Lower lobe of right lung (tissue), 2 donors: ENCODE data around the gene TCF3. TPM values are rescaled to one million over a fixed set of nuclear protein-coding genes. Genes with fewer than 3 reads are reported as not detected.
A peak's percentile ranks its signal among the peaks of the same experiment; 100 is the strongest.
"Not testable (repeated sequence)": the region's sequence is repeated elsewhere in the genome, so short reads cannot be mapped to it uniquely, and the experiment has no call there.

Source experiments
- ATAC-seq, 2 donors: fragments of 200-7000 bp; cut with Tn5 transposase; one replicate each; pipeline ENCODE4 v1.9.1; 2020 to 2022; ENCODE audit warnings: mild to moderate bottlenecking in 2 of 2, moderate library complexity in 2 of 2
- DNase-seq: peaks from one replicate; pipeline ENCODE4 v3.0.0-alpha.2; 2020
- H3K27ac ChIP-seq: fragments of 200-600 bp; one replicate; pipeline ENCODE4 v1.8.0; 2022
- H3K27me3 ChIP-seq: fragments of 200-600 bp; one replicate; pipeline ENCODE4 v1.8.0; 2022; ENCODE audit warnings: low read depth
- H3K36me3 ChIP-seq: fragments of 200-600 bp; one replicate; pipeline ENCODE4 v1.8.0; 2022; ENCODE audit warnings: mild to moderate bottlenecking
- H3K4me1 ChIP-seq: fragments of 200-600 bp; one replicate; pipeline ENCODE4 v1.8.0; 2022
- H3K4me3 ChIP-seq: fragments of 200-600 bp; one replicate; pipeline ENCODE4 v1.8.0; 2022; ENCODE audit warnings: mild to moderate bottlenecking
- H3K9me3 ChIP-seq: fragments of 200-600 bp; one replicate; pipeline ENCODE4 v1.8.0; 2022
- CTCF ChIP-seq: fragments of 200-600 bp; IDR thresholded peaks from one replicate; pipeline ENCODE4 v1.8.0; 2022; ENCODE audit warnings: antibody characterized with exemption, mild to moderate bottlenecking
- intact Hi-C: fragments of 100-400 bp; cut with DNase I; formaldehyde crosslinking; loops from one replicate; pipeline ENCODE4 v1.11.0; 2022
- total RNA-seq: library from RNA; stranded (reverse); fragmentation: NEBNext Ultra II Directional; extraction: Animal tissue kit (Norgen Biotek cat#: 25700); gene quantifications from one replicate; pipeline ENCODE4 v1.2.1, GENCODE V29; 2021
- donor health status: DM: no; HTN: yes; CAD: no; lungs with severe emphysema.

TCF3 gene
- total RNA-seq, 1 donor from 2014 or later: 44.5 TPM

GRCh38 chr19:1691589-1692290 is 39.3 kb upstream of the TCF3 start:
- ATAC-seq (peak in 1 of 2 donors; percentile 29), DNase-seq (no peak)
- intact Hi-C loops: no loop called here
- Histone ChIP-seq H3K4me3 (no peak overlapping the region), H3K36me3 (no peaks in the 10 kb centered on the region), H3K27ac (no peak overlapping the region), H3K27me3 (peaks cover 52% of the 10 kb centered on the region), H3K9me3 (no peaks in the 10 kb centered on the region), H3K4me1 (no peaks in the 10 kb centered on the region)
- no peak for TF ChIP-seq CTCF

GRCh38 chr19:1690699-1691307 is 38.4 kb upstream of the TCF3 start:
- peak; percentile 71 for DNase-seq

GRCh38 chr19:1685785-1686184 is 33.4 kb upstream of the TCF3 start:
- peaks cover 67% of the 10 kb centered on the region for H3K27me3 ChIP-seq
- not testable (repeated sequence) for DNase-seq

More at GRCh38 chr19:1690699-1691307, 38.4 kb upstream of the TCF3 start:
- Histone ChIP-seq H3K9me3 (no peaks in the 10 kb centered on the region), H3K27ac (no peak overlapping the region), H3K36me3 (no peaks in the 10 kb centered on the region), H3K4me1 (no peaks in the 10 kb centered on the region), H3K27me3 (peaks cover 56% of the 10 kb centered on the region), H3K4me3 (no peak overlapping the region)
- TF ChIP-seq CTCF: no peak
- ATAC-seq: peak; percentile 33 to 64
- intact Hi-C loops: no loop called here

GRCh38 chr19:1685046-1685445 is 32.6 kb upstream of the TCF3 start:
- DNase-seq: no peak
- TF ChIP-seq CTCF: no peak
- H3K27me3 ChIP-seq: peaks cover 64% of the 10 kb centered on the region
- intact Hi-C loops: no loop called here
- H3K4me3 ChIP-seq: no peak overlapping the region
- H3K4me1 ChIP-seq: no peaks in the 10 kb centered on the region
- no peaks in the 10 kb centered on the region for H3K9me3 ChIP-seq
- no peaks in the 10 kb centered on the region for H3K36me3 ChIP-seq
- no peak overlapping the region for H3K27ac ChIP-seq
- ATAC-seq: no peak

More at GRCh38 chr19:1685785-1686184, 33.4 kb upstream of the TCF3 start:
- ATAC-seq, intact Hi-C loops, H3K4me1 ChIP-seq, H3K4me3 ChIP-seq, H3K27ac ChIP-seq, H3K36me3 ChIP-seq, H3K9me3 ChIP-seq: not testable (repeated sequence)

GRCh38 chr19:1684573-1684912 is 32.1 kb upstream of the TCF3 start:
- Histone ChIP-seq H3K36me3 (no peaks in the 10 kb centered on the region), H3K27ac (no peak overlapping the region), H3K4me3 (no peak overlapping the region), H3K9me3 (no peaks in the 10 kb centered on the region), H3K4me1 (no peaks in the 10 kb centered on the region), H3K27me3 (peaks cover 65% of the 10 kb centered on the region)
- TF ChIP-seq CTCF: no peak
- intact Hi-C loops: no loop called here
- DNase-seq (no peak), ATAC-seq (peak in 1 of 2 donors; percentile 12)

GRCh38 chr19:1683869-1684572 is 31.6 kb upstream of the TCF3 start:
- peaks cover 71% of the 10 kb centered on the region for H3K27me3 ChIP-seq
- H3K27ac ChIP-seq: no peak overlapping the region
- no peak for TF ChIP-seq CTCF
- H3K9me3 ChIP-seq: no peaks in the 10 kb centered on the region
- intact Hi-C loops: no loop called here
- H3K4me1 ChIP-seq: no peaks in the 10 kb centered on the region
- ATAC-seq (no peak), DNase-seq (no peak)
- H3K4me3 ChIP-seq: no peak overlapping the region
- H3K36me3 ChIP-seq: no peaks in the 10 kb centered on the region
